H1 (cell line): ENCODE data around the gene SAMD14. TPM values are rescaled to one million over a fixed set of nuclear protein-coding genes. Genes with fewer than 3 reads are reported as not detected.
A peak's percentile ranks its signal among the peaks of the same experiment; 100 is the strongest.

Experiments used
- CTCF ChIA-PET: fragments of 300-600 bp; sonication (Branson Sonifier 250); formaldehyde crosslinking; loops from one replicate; lab custom pipeline; 2021; ENCODE audit not compliant: partially characterized antibody; lab: Charles Lee
- POLR2A ChIA-PET: fragments of 300-600 bp; sonication (Branson Sonifier 250); formaldehyde crosslinking; loops from one replicate; lab custom pipeline; 2021; ENCODE audit warnings: inconsistent platforms; ENCODE audit not compliant: partially characterized antibody; lab: Charles Lee
- DNase-seq, 2 experiments: peaks; one replicate each; pipeline versions ENCODE4 v3.0.0 to v3.0.0-alpha.2; 2010 to 2022; ENCODE audit warnings: low spot score in 2 of 2, low read depth in 1 of 2, mixed read lengths in 1 of 2
- FAIRE-seq: peaks from 2 replicates; lab custom pipeline; 2011; peaks lifted over from hg19 to GRCh38; lab: Jason Lieb, UNC
- H2AFZ ChIP-seq: 2 replicates; pipeline ENCODE4 v1.8.1; 2012; ENCODE audit warnings: low read length, inconsistent platforms
- H2AK5ac ChIP-seq: 2 replicates; pipeline ENCODE4 v1.6.1; 2013; ENCODE audit warnings: low read depth, low read length
- H2BK120ac ChIP-seq: replicated peaks from 2 replicates; pipeline ENCODE3; 2013; ENCODE audit warnings: low read depth, low read length, inconsistent platforms
- H2BK12ac ChIP-seq: 2 replicates; pipeline ENCODE4 v1.6.1; 2013; ENCODE audit warnings: low read depth, low read length
- H2BK15ac ChIP-seq: 2 replicates; pipeline ENCODE4 v1.6.1; 2013; ENCODE audit warnings: low read length
- H2BK20ac ChIP-seq: 2 replicates; pipeline ENCODE4 v1.6.1; 2013; ENCODE audit warnings: low read length
- H2BK5ac ChIP-seq: 2 replicates; pipeline ENCODE4 v1.6.1; 2013; ENCODE audit warnings: low read depth, low read length
- H3K14ac ChIP-seq: 2 replicates; pipeline ENCODE4 v1.6.1; 2013; ENCODE audit warnings: inconsistent platforms; ENCODE audit not compliant: insufficient read length
- H3K18ac ChIP-seq: 2 replicates; pipeline ENCODE4 v1.6.1; 2013; ENCODE audit warnings: low read length; ENCODE audit errors: extremely low read depth
- H3K23ac ChIP-seq: 2 replicates; pipeline ENCODE4 v1.6.1; 2013; ENCODE audit warnings: inconsistent platforms; ENCODE audit not compliant: insufficient read length
- H3K23me2 ChIP-seq: 2 replicates; pipeline ENCODE4 v1.6.1; 2013; ENCODE audit warnings: low read depth, low read length
- H3K27ac ChIP-seq: 2 replicates; pipeline ENCODE4 v1.6.1; 2011; ENCODE audit warnings: low read depth, low read length, inconsistent platforms
- H3K27me3 ChIP-seq, 4 experiments: replicated peaks in 1 of 4; 1 replicate in 1 of 4; 2 replicates in 3 of 4; pipeline versions ENCODE4 v1.6.1 to v1.8.1; 2011 to 2013; ENCODE audit warnings: low read length in 3 of 4, mild to moderate bottlenecking in 3 of 4, inconsistent platforms in 2 of 4, mixed read lengths in 2 of 4, moderate library complexity in 1 of 4; ENCODE audit not compliant: control insufficient read depth in 3 of 4, insufficient read depth in 3 of 4; ENCODE audit errors: extremely low read depth in 1 of 4
- H3K36me3 ChIP-seq, 4 experiments: 2 replicates each; pipeline versions ENCODE4 v1.6.1 to v1.8.1; 2011 to 2013; ENCODE audit warnings: mild to moderate bottlenecking in 4 of 4, low read length in 3 of 4, moderate library complexity in 2 of 4, control low read depth in 1 of 4, inconsistent platforms in 1 of 4; ENCODE audit not compliant: insufficient read depth in 4 of 4, control insufficient read depth in 2 of 4
- H3K4ac ChIP-seq: replicated peaks from 2 replicates; pipeline ENCODE3; 2013; ENCODE audit warnings: low read length, low read depth, mixed read lengths, inconsistent platforms; ENCODE audit not compliant: insufficient read length
- H3K4me1 ChIP-seq, 4 experiments: replicated peaks in 1 of 4; 1 replicate in 1 of 4; 2 replicates in 3 of 4; pipeline versions ENCODE4 v1.6.1 to v1.8.1; 2011 to 2013; ENCODE audit warnings: low read length in 3 of 4, inconsistent platforms in 2 of 4, mixed read lengths in 1 of 4; ENCODE audit not compliant: insufficient read depth in 4 of 4, control insufficient read depth in 3 of 4
- H3K4me2 ChIP-seq, 2 experiments: 2 replicates each; pipeline versions ENCODE4 v1.6.1 to v1.8.1; 2011 to 2013; ENCODE audit warnings: low read depth in 2 of 2, low read length in 2 of 2, control low read depth in 1 of 2, inconsistent platforms in 1 of 2, mild to moderate bottlenecking in 1 of 2; ENCODE audit not compliant: insufficient read depth in 1 of 2
- H3K4me3 ChIP-seq, 4 experiments: fragments of 200-600, 300-600 bp in 1 of 4; sonication (generic), shearing (Covaris generic), sonication (Bioruptor Twin) in 1 of 4; 2 replicates each; pipeline versions ENCODE4 v1.5.1 to v1.8.1; 2011 to 2016; ENCODE audit warnings: low read length in 4 of 4, low read depth in 3 of 4, control low read depth in 2 of 4, inconsistent platforms in 2 of 4, mild to moderate bottlenecking in 2 of 4, mixed read lengths in 1 of 4, moderate library complexity in 1 of 4; ENCODE audit not compliant: insufficient read depth in 2 of 4; ENCODE audit errors: extremely low read depth in 1 of 4
- H3K56ac ChIP-seq: replicated peaks from 2 replicates; pipeline ENCODE3; 2013; ENCODE audit warnings: low read depth, mild to moderate bottlenecking, mixed read lengths, low read length, inconsistent platforms; ENCODE audit not compliant: insufficient read length
- H3K79me1 ChIP-seq: 2 replicates; pipeline ENCODE4 v1.6.1; 2013; ENCODE audit warnings: low read depth, low read length, control low read depth
- H3K79me2 ChIP-seq, 2 experiments: 2 replicates each; pipeline versions ENCODE4 v1.6.1 to v1.8.1; 2012 to 2013; ENCODE audit warnings: low read length in 2 of 2, mild to moderate bottlenecking in 2 of 2, inconsistent platforms in 1 of 2; ENCODE audit not compliant: insufficient read depth in 2 of 2, control insufficient read depth in 1 of 2
- H3K9ac ChIP-seq, 4 experiments: replicated peaks in 1 of 4; 1 replicate in 1 of 4; 2 replicates in 3 of 4; pipeline versions ENCODE4 v1.6.1 to v1.8.1; 2011 to 2013; ENCODE audit warnings: low read depth in 3 of 4, low read length in 3 of 4, control low read depth in 2 of 4, mild to moderate bottlenecking in 2 of 4, moderate library complexity in 2 of 4, inconsistent platforms in 1 of 4; ENCODE audit errors: extremely low read depth in 1 of 4
- H3K9me3 ChIP-seq, 2 experiments: 2 replicates each; pipeline versions ENCODE4 v1.6.1 to v1.8.1; 2012 to 2013; ENCODE audit warnings: mild to moderate bottlenecking in 2 of 2, moderate library complexity in 2 of 2, control low read depth in 1 of 2, inconsistent platforms in 1 of 2, low read depth in 1 of 2, low read length in 1 of 2, mixed read lengths in 1 of 2; ENCODE audit not compliant: insufficient read depth in 2 of 2
- H4K20me1 ChIP-seq, 2 experiments: replicated peaks in 1 of 2; 2 replicates each; pipeline versions ENCODE3 to v1.8.1; 2011 to 2013; ENCODE audit warnings: inconsistent platforms in 2 of 2, low read length in 2 of 2, mild to moderate bottlenecking in 1 of 2; ENCODE audit not compliant: insufficient read depth in 2 of 2, control insufficient read depth in 1 of 2
- H4K5ac ChIP-seq: 2 replicates; pipeline ENCODE4 v1.6.1; 2013; ENCODE audit warnings: low read length, low read depth, mixed read lengths, inconsistent platforms; ENCODE audit not compliant: insufficient read length
- H4K8ac ChIP-seq: 2 replicates; pipeline ENCODE4 v1.8.0; 2013; ENCODE audit warnings: mild to moderate bottlenecking, moderate library complexity, low read length, inconsistent platforms; ENCODE audit not compliant: insufficient read depth; ENCODE audit errors: extremely low read depth
- H4K91ac ChIP-seq: replicated peaks from 2 replicates; pipeline ENCODE3; 2013; ENCODE audit warnings: low read length, mixed read lengths, inconsistent platforms; ENCODE audit not compliant: insufficient read length
- BACH1 ChIP-seq: IDR thresholded peaks from 2 replicates; pipeline ENCODE4 v1.6.1; 2012; ENCODE audit warnings: low read length, improper control_type of control experiment
- BCL11A ChIP-seq, 2 experiments: IDR thresholded peaks; one replicate each; pipeline ENCODE4 v1.6.1; 2011; ENCODE audit warnings: low read depth in 2 of 2, low read length in 2 of 2, mild to moderate bottlenecking in 2 of 2
- CBX8 ChIP-seq: fragments of 300-800, 300-1000 bp; sonication (generic); IDR thresholded peaks from 2 replicates; pipeline ENCODE4 v1.7.1; 2016; ENCODE audit warnings: low read depth, low read length, borderline replicate concordance
- CHD2 ChIP-seq: IDR thresholded peaks from 2 replicates; pipeline ENCODE4 v1.6.1; 2012; ENCODE audit warnings: low read length, improper control_type of control experiment
- EZH2 ChIP-seq: fragments of 200-600 bp; sonication (generic); IDR thresholded peaks from 2 replicates; pipeline ENCODE4 v1.7.1; 2012; ENCODE audit warnings: low read depth, mild to moderate bottlenecking, moderate library complexity, low read length, inconsistent platforms; ENCODE audit not compliant: severe bottlenecking
- PHF8 ChIP-seq: fragments of 200-600 bp; sonication (generic); conservative IDR thresholded peaks from 2 replicates; pipeline ENCODE4 v1.7.1; 2012; ENCODE audit warnings: low read depth, mild to moderate bottlenecking, inconsistent platforms, low read length, moderate library complexity
- RAD21 ChIP-seq, 2 experiments: IDR thresholded peaks in 1 of 2; conservative IDR thresholded peaks in 1 of 2; 2 replicates each; pipeline ENCODE4 v1.6.1; 2011; ENCODE audit warnings: low read depth in 2 of 2, low read length in 2 of 2, improper control_type of control experiment in 1 of 2, inconsistent platforms in 1 of 2, mild to moderate bottlenecking in 1 of 2, moderate library complexity in 1 of 2
- WGBS, 2 experiments: shearing (Covaris generic) in 1 of 2; methylation state at CpG; one replicate each; pipeline versions ENCODE4 v1.1.6 to v1.1.7; 2013 to 2015; ENCODE audit warnings: low lambda C conversion rate in 2 of 2, mixed read lengths in 2 of 2, inconsistent platforms in 1 of 2, low coverage in 1 of 2, missing lambda C conversion rate in 1 of 2; ENCODE audit not compliant: insufficient replicate concordance in 2 of 2, insufficient coverage in 1 of 2, insufficient read length in 1 of 2; ENCODE audit errors: extremely low coverage in 1 of 2, missing lambda C conversion rate in 1 of 2; 5-methylcytosine and 5-hydroxymethylcytosine counted together
- polyA plus RNA-seq, 7 experiments: library from polyadenylated mRNA; depleted of rRNA in 3 of 7; stranded (reverse) in 5 of 7; unstranded in 2 of 7; fragments of >200 nt in 5 of 7; fragments of 200-250 nt in 2 of 7; gene quantifications; 1 replicate in 5 of 7; 2 replicates in 1 of 7; 4 replicates in 1 of 7; pipeline versions ENCODE4 v1.2.1 to v1.2.3, GENCODE V29; 2011 to 2013; ENCODE audit warnings: missing spikeins in 2 of 7, mixed read lengths in 2 of 7
- total RNA-seq: library from RNA; stranded (reverse); fragmentation: NEBNext Ultra II Directional; extraction: Animal tissue kit (Norgen Biotek cat#: 25700); gene quantifications from 2 replicates; pipeline ENCODE4 v1.2.1, GENCODE V29; 2021

The SAMD14 gene
- total and polyA plus RNA-seq, 2 of the 8 experiments (the other 6 are each of a cell fraction or from before 2014, with no cell fraction given): 5.7 to 5.8 TPM

- Histone ChIP-seq H2BK20ac (peak overlapping the region; percentile 15; the same call in 1 of the 2 replicates), H2AFZ (no peak overlapping the region), H2AK5ac (no peak overlapping the region), H3K4me2 (no peak overlapping the region), H3K23ac (no peak overlapping the region), H3K36me3 (peaks cover 0 to 2% (median 0%) of the 10 kb centered on the region in 4 experiments; a peak in 1 of 8 replicates), H3K4me1 (peaks cover 8 to 36% (median 29%) of the 10 kb centered on the region in 4 experiments), H3K14ac (no peak overlapping the region), H3K18ac (no peak overlapping the region), H2BK120ac (no peak overlapping the region), H3K79me1 (no peaks in the 10 kb centered on the region), H2BK15ac (peak overlapping the region; percentile 72; the same call in 1 of the 2 replicates), H2BK12ac (peak overlapping the region; percentile 80; the same call in 1 of the 2 replicates), H2BK5ac (no peak overlapping the region), H3K9ac (no peak overlapping the region), H3K4me3 (no peak overlapping the region)
- ChIA-PET CTCF (interaction anchor here (0.5 to 21.6 kb wide), 15 partner anchors 10 to 688 kb away, joined by 3 to 299 read pairs (median 5); partner anchors contain the start of genes PPP1R9B and TMEM92), POLR2A (interaction anchor here (1.2 to 2.9 kb wide), 6 partner anchors 8 to 32 kb away, joined by 3 to 10 read pairs (median 4); no protein-coding TSS in a partner anchor)
- FAIRE-seq: no peak
- TF ChIP-seq CHD2: no peak
- no peak for TF ChIP-seq BACH1
- TF ChIP-seq PHF8: no peak
- TF ChIP-seq EZH2: no peak
- no peak for TF ChIP-seq RAD21 (IDR thresholded peaks at IDR 0.05 in 1 of 2, conservative IDR thresholded peaks at IDR 0.05 in 1 of 2; ENCODE audit: low read depth in 2 of 2, low read length in 2 of 2)
- no peak for TF ChIP-seq CBX8
- no peak for TF ChIP-seq BCL11A (IDR thresholded peaks at IDR 0.05; ENCODE audit: low read depth in 2 of 2, low read length in 2 of 2)
- TF ChIP-seq, all 59 proteins: peak for 0
- Histone ChIP-seq H3K79me2 (no peaks in the 10 kb centered on the region), H3K23me2 (peaks cover 20% of the 10 kb centered on the region), H3K9me3 (no peaks in the 10 kb centered on the region), H4K8ac (no peak overlapping the region), H4K5ac (no peak overlapping the region), H4K20me1 (peaks cover 0 to 1% of the 10 kb centered on the region in 2 experiments), H3K27me3 (peaks cover 0 to 11% (median 2%) of the 10 kb centered on the region in 4 experiments; a peak in 4 of 7 replicates), H4K91ac (no peak overlapping the region), H3K56ac (no peak overlapping the region), H3K4ac (no peak overlapping the region), H3K27ac (no peak overlapping the region)
- 90% methylated on average over 6 of the region's 6 CpGs; no CpG with 5 or more reads in 1 of the 2 experiments for WGBS, 2 experiments
- no peak for DNase-seq
Observed at GRCh38 chr17:50132104-50132794, 2.3 kb upstream of the SAMD14 start.
